NCI-H2107 treated with DMSO at 0.1 percent for 48 hours (cell line): Measurements from ENCODE around the gene CTIF.

Experiments used
- DNase-seq: peaks from one replicate; lab custom pipeline; 2025; ENCODE audit not compliant: unreplicated experiment; lab: John Stamatoyannopoulos, UW

Gene CTIF

GRCh38 chr18:48550101-48550729 lies 11.4 kb downstream of the CTIF start:
- no peak for DNase-seq

GRCh38 chr18:48551100-48551499 lies 12.3 kb downstream of the CTIF start:
- no peak for DNase-seq

- DNase-seq = no peak
These were observed 13.3 kb downstream of the CTIF start for GRCh38 chr18:48552130-48552529.

GRCh38 chr18:48553236-48553635 lies 14.4 kb downstream of the CTIF start:
- DNase-seq = no peak

- DNase-seq = no peak
These were observed 16.0 kb downstream of the CTIF start for GRCh38 chr18:48554610-48555400.

- DNase-seq = no peak
These were observed 16.7 kb downstream of the CTIF start for GRCh38 chr18:48555465-48555995.

GRCh38 chr18:48557640-48558174 lies 18.9 kb downstream of the CTIF start:
- no peak for DNase-seq

GRCh38 chr18:48558248-48558647 lies 19.4 kb downstream of the CTIF start:
- no peak for DNase-seq

GRCh38 chr18:48560491-48560890 lies 21.7 kb downstream of the CTIF start:
- no peak for DNase-seq

GRCh38 chr18:48562075-48562474 lies 23.2 kb downstream of the CTIF start:
- DNase-seq = no peak

- no peak for DNase-seq
These were observed 24.2 kb downstream of the CTIF start for GRCh38 chr18:48563027-48563426.

- DNase-seq = no peak
These were observed 25.3 kb downstream of the CTIF start for GRCh38 chr18:48564139-48564538.

GRCh38 chr18:48565105-48565504 lies 26.3 kb downstream of the CTIF start:
- no peak for DNase-seq

- DNase-seq = no peak
These were observed 27.8 kb downstream of the CTIF start for GRCh38 chr18:48566589-48566988.

- DNase-seq = no peak
These were observed 28.6 kb downstream of the CTIF start for GRCh38 chr18:48567388-48567787.

GRCh38 chr18:48569139-48569914 lies 30.5 kb downstream of the CTIF start:
- DNase-seq = no peak

GRCh38 chr18:48569915-48570264 lies 31.1 kb downstream of the CTIF start:
- no peak for DNase-seq

- DNase-seq = no peak
These were observed 31.5 kb downstream of the CTIF start for GRCh38 chr18:48570313-48570712.

GRCh38 chr18:48571639-48572384 lies 33.0 kb downstream of the CTIF start:
- no peak for DNase-seq

GRCh38 chr18:48572402-48573126 lies 33.7 kb downstream of the CTIF start:
- DNase-seq = no peak
